Measurements from ENCODE around the gene SMIM36. TPM values are rescaled to one million over a fixed set of nuclear protein-coding genes. Genes with fewer than 3 reads are reported as not detected.

SMIM36 gene
- total and polyA plus RNA-seq, 11 donors: not detected

GRCh38 chr17:55416000-55416399 is 95.3 kb downstream of the SMIM36 start:
- DNase-seq: no peak
- H3K9me3 ChIP-seq: no peaks in the 10 kb centered on the region
- peaks cover 0 to 33% (median 25%) of the 10 kb centered on the region in 9 donors for H3K36me3 ChIP-seq
- no peaks in the 10 kb centered on the region for H3K27me3 ChIP-seq
- TF ChIP-seq CTCF (IDR thresholded peaks at IDR 0.05) (peak in 6 of 12 donors; percentile 7 to 29 (median 17)), POLR2A (IDR thresholded peaks at IDR 0.05) (no peak)
- peaks cover 0 to 49% (median 22%) of the 10 kb centered on the region in 12 donors for H3K4me1 ChIP-seq
- intact Hi-C loops (cut with DNase I): loop anchor here in 6 of 10 donors (5.0 to 10.0 kb wide), 6 partner anchors 61 to 339 kb away; partner anchors contain the start of genes SMIM36 (in 3 of the 6), HLF (in 1 of the 6) and PCTP (in 1 of the 6)
- peak overlapping the region; percentile 41 to 96 (median 70) for H3K27ac ChIP-seq
- ATAC-seq: peak; percentile 62 to 75 (median 69)
- H3K4me3 ChIP-seq: no peak overlapping the region

GRCh38 chr17:55414983-55415382 is 96.3 kb downstream of the SMIM36 start:
- DNase-seq (no peak), ATAC-seq (no peak)
- H3K36me3 ChIP-seq: peaks cover 0 to 43% (median 35%) of the 10 kb centered on the region in 9 donors
- no peaks in the 10 kb centered on the region for H3K27me3 ChIP-seq
- peak overlapping the region in 10 of 12 donors; percentile 53 to 96 (median 75) for H3K27ac ChIP-seq
- peaks cover 0 to 52% (median 20%) of the 10 kb centered on the region in 12 donors for H3K4me1 ChIP-seq
- 75 to 80% (median 80%) methylated on average over 4 of the region's 4 CpGs for WGBS, 4 donors
- intact Hi-C loops (cut with DNase I): loop anchor here in 7 of 10 donors (5.0 to 10.0 kb wide), 6 partner anchors 60 to 340 kb away; partner anchors contain the start of genes SMIM36 (in 4 of the 7), HLF (in 1 of the 7) and PCTP (in 1 of the 7)
- H3K4me3 ChIP-seq: no peak overlapping the region
- no peak for TF ChIP-seq POLR2A (IDR thresholded peaks at IDR 0.05)
- TF ChIP-seq CTCF (IDR thresholded peaks at IDR 0.05): no peak
- no peaks in the 10 kb centered on the region for H3K9me3 ChIP-seq

DNA sequence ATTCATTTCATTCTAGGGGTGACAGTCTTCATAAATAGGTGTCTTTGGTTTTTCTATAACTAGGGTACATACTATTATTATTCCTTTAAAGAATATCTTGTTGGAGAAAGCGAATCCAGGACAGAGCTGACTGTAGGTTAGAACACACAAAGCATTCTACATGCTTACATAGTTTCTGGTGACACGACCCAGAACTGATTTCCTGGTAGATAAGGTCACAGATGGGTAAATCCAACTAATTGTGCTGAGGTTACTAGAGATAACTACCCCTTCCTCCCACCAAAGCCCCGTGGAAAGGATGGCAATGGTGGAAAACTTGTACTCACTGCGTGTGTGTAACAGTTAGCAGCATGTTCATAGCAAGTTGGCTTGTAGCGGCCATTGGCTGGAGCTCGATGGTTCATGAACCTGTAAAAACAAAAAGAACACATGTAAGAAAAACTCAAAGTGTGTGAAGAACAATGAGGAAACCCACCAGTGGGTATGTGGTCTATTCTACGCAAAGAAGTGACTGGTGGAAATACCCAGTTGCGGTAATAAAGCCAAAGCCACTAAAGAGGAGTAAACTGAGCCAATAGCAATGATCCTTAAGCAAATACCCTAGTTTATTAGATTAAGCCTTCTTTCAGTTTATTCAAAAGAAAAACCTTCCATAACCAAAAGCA is 97.3 kb downstream of the SMIM36 start:
- Histone ChIP-seq H3K27me3 (no peaks in the 10 kb centered on the region), H3K36me3 (peaks cover 0 to 53% (median 45%) of the 10 kb centered on the region in 9 donors), H3K4me1 (peaks cover 0 to 44% (median 15%) of the 10 kb centered on the region in 12 donors), H3K27ac (no peak overlapping the region), H3K4me3 (no peak overlapping the region), H3K9me3 (no peaks in the 10 kb centered on the region)
- WGBS, 4 donors: 91 to 93% (median 91%) methylated on average over 8 of the region's 8 CpGs
- DNase-seq (no peak), ATAC-seq (no peak)
- intact Hi-C loops (cut with DNase I): loop anchor here in 5 of 10 donors (5.0 to 10.0 kb wide), 6 partner anchors 59 to 341 kb away; partner anchors contain the start of genes SMIM36 (in 2 of the 5), HLF (in 1 of the 5) and PCTP (in 1 of the 5)
- TF ChIP-seq CTCF (IDR thresholded peaks at IDR 0.05) (no peak), POLR2A (IDR thresholded peaks at IDR 0.05) (no peak)

GRCh38 chr17:55411463-55411855 is 99.8 kb downstream of the SMIM36 start:
- peaks cover 0 to 77% (median 70%) of the 10 kb centered on the region in 9 donors for H3K36me3 ChIP-seq
- no peak overlapping the region for H3K4me3 ChIP-seq
- ATAC-seq: no peak
- peak overlapping the region in 10 of 12 donors; percentile 11 to 68 (median 40) for H3K27ac ChIP-seq
- no peak for TF ChIP-seq CTCF (IDR thresholded peaks at IDR 0.05)
- no peak for TF ChIP-seq POLR2A (IDR thresholded peaks at IDR 0.05)
- H3K27me3 ChIP-seq: no peaks in the 10 kb centered on the region
- intact Hi-C loops (cut with DNase I): loop anchor here in 5 of 10 donors (5.0 to 10.0 kb wide), 6 partner anchors 57 to 343 kb away; partner anchors contain the start of genes SMIM36 (in 2 of the 5), HLF (in 1 of the 5) and PCTP (in 1 of the 5)
- no peaks in the 10 kb centered on the region for H3K9me3 ChIP-seq
- peaks cover 0 to 27% (median 8%) of the 10 kb centered on the region in 12 donors for H3K4me1 ChIP-seq
- DNase-seq: no peak
- 55 to 74% (median 67%) methylated on average over 1 of the region's 1 CpG for whole genome bisulfite sequencing, 4 donors
